Neural crest cell (in vitro differentiated cells): ENCODE measurements around the gene PPDPF. TPM values are rescaled to one million over a fixed set of nuclear protein-coding genes. Genes with fewer than 3 reads are reported as not detected.
"Not testable (repeated sequence)": the region's sequence is repeated elsewhere in the genome, so short reads cannot be mapped to it uniquely, and the experiment has no call there.

Experiments
- DNase-seq: peaks from one replicate; pipeline ENCODE4 v3.0.0; 2021; ENCODE audit warnings: low read depth, mixed read lengths, low spot score
- H3K27ac Mint-ChIP-seq: one replicate; pipeline ENCODE4 v1.8.0; 2021; ENCODE audit warnings: mild to moderate bottlenecking, mixed read lengths; ENCODE audit not compliant: unreplicated experiment
- H3K27me3 Mint-ChIP-seq: 2 replicates; pipeline ENCODE4 v1.8.0; 2021; ENCODE audit warnings: low read depth, mild to moderate bottlenecking, mixed read lengths
- H3K36me3 Mint-ChIP-seq: 2 replicates; pipeline ENCODE4 v1.8.0; 2021; ENCODE audit warnings: low read depth, mild to moderate bottlenecking, mixed read lengths
- H3K4me1 Mint-ChIP-seq: 2 replicates; pipeline ENCODE4 v1.8.0; 2021; ENCODE audit warnings: mixed read lengths
- H3K4me3 Mint-ChIP-seq: one replicate; pipeline ENCODE4 v1.8.0; 2021; ENCODE audit warnings: mild to moderate bottlenecking, mixed read lengths
- H3K9me3 Mint-ChIP-seq: 2 replicates; pipeline ENCODE4 v1.8.0; 2021; ENCODE audit warnings: mixed read lengths
- total RNA-seq: library from RNA; stranded (reverse); gene quantifications from 2 replicates; pipeline ENCODE4 v1.2.1, GENCODE V29; 2021
- TF ChIP-seq, protein P1 (sequence below): fragments of 200-600 bp; sonication (generic); conservative IDR thresholded peaks from 2 replicates; pipeline ENCODE4 v1.5.0; 2021; ENCODE audit warnings: antibody characterized with exemption, mild to moderate bottlenecking

The PPDPF gene
- total RNA-seq, 1 donor from 2014 or later = 201 TPM

DNA sequence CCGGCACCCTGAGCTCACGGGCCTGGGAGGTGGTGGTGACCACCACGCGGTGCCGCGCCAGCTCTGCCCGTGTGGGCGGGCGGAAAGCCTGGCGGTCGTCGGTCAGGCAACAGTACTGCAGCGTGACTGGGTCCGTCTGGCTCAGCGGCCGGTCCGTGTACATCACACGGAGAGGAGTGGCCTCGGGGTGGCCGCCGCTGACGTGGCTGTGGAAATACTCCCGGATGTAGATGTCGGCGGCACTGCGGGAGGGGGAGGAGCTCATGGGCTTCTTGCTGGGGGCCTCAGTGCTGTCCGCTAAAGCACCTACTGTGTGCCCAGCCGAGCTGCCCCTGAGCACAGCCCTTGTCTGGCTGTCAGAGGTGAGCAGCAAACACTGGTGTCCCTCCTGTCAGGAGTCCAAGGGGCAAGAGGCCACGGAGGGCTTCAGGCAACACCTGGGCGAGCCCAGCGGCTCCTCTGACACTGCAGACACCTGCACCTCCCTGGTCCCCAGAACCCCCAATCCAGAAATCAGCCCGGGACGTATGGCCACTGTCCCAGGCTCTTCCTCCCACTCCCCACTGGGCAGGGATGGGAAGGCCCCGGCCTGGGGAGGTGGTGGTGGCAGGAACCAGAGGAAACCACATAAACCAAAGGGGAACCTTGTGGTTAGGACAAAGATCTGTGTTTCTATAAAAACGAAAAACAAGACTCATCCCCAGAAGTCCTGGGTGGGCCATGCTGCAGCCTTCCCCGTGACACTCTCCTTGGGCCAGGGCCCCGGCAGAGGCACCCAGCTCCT is 47.0 kb downstream of the PPDPF start:
- Mint-ChIP-seq H3K36me3 (no peaks in the 10 kb centered on the region), H3K4me3 (no peak overlapping the region), H3K27ac (no peak overlapping the region), H3K27me3 (no peaks in the 10 kb centered on the region), H3K9me3 (no peaks in the 10 kb centered on the region), H3K4me1 (no peaks in the 10 kb centered on the region)
- DNase-seq = no peak
- TF ChIP-seq, protein P1, sequence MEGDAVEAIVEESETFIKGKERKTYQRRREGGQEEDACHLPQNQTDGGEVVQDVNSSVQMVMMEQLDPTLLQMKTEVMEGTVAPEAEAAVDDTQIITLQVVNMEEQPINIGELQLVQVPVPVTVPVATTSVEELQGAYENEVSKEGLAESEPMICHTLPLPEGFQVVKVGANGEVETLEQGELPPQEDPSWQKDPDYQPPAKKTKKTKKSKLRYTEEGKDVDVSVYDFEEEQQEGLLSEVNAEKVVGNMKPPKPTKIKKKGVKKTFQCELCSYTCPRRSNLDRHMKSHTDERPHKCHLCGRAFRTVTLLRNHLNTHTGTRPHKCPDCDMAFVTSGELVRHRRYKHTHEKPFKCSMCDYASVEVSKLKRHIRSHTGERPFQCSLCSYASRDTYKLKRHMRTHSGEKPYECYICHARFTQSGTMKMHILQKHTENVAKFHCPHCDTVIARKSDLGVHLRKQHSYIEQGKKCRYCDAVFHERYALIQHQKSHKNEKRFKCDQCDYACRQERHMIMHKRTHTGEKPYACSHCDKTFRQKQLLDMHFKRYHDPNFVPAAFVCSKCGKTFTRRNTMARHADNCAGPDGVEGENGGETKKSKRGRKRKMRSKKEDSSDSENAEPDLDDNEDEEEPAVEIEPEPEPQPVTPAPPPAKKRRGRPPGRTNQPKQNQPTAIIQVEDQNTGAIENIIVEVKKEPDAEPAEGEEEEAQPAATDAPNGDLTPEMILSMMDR = no peak

DNA sequence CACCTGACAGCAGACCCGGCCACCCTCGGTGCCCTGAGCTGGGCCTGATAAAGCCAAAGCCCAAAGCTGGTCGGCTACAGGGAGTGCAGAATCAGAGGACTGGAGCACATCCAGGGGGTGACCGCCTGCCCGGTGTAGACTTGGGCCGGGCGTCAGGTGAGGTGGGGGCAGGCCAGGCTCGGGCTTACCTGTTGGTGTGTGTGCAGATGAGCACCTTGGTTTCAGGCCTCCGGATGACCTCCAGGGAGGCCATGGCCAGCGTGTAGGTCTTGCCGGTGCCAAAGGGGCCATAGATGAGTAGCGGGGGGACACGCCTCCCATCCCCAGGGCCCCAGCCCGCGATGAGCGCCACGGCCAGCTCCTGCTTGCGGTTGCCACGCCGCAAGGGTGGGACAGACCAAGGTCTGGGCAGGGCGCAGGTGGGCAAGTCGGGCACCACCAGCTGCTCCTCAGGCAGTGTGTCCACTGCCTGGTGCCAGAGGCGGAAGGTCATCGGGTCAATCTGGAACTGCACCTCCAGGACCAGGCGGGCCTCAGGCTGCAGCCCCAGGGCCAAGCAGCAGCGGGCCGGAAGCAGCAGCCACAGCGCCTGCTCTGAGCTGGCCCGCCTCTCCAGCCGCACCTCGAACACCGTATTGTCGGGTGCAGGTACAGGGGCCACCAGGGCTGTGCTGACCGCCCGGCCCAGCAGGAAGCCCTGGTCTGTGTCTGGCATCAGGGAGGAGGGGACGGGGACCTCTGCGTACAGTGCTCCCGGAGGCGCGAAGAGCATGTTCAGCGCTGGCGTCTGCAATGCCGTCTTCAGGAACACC is 47.8 kb downstream of the PPDPF start:
- Mint-ChIP-seq H3K4me1 (no peaks in the 10 kb centered on the region), H3K27ac (no peak overlapping the region), H3K27me3 (no peaks in the 10 kb centered on the region), H3K9me3 (no peaks in the 10 kb centered on the region), H3K36me3 (no peaks in the 10 kb centered on the region), H3K4me3 (no peak overlapping the region)
- no peak for DNase-seq
- TF ChIP-seq, protein P1 = no peak

DNA sequence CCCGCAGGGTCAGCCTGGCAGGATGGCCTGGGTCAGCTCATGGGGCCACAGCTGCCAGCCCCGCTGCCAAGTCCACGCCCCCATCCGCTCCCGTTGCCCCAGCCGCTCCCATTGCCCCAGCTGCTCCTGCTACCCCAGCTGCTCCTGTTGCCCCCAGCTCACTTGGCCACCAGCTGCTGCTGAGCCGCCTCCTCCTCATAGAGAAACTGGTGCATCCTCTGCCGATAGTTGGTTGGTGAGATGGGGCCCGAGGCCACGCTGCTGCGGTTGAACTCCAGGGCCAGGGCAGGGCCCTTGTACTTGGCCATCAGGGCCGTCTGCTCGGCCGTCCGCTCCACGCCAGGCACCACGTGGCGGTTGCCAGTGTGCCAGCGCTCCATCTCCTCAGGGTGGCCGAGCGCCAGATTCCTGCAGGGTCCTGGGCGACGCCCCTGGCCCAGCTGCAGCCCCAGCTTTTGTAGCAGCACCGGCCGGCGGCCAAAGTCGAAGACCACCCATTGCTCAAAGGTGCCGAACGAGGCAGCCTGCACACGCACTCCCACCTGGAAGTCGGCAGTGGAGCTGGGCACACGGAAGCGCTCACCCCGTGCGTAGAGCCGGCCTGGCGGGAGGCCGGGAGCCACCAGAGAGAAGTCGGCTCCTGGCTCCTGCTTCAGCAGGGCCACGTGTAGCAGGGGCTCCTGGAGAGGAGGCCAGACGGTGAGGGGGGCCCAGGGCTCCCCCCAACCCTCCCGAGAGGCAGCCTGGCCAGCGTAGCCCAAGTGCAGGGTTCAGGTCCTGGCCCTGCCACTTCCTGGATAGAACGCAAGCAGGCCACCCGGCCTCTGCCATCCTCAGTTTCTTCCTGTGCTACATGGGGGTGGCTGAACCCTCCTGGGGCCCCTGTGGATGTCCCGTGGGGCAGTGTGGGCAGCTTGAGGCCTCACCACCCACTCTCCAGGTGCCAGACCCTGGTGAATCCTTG is 48.7 kb downstream of the PPDPF start:
- no peaks in the 10 kb centered on the region for H3K27me3 Mint-ChIP-seq
- H3K36me3 Mint-ChIP-seq = no peaks in the 10 kb centered on the region
- TF ChIP-seq, protein P1 = no peak
- no peaks in the 10 kb centered on the region for H3K9me3 Mint-ChIP-seq
- H3K27ac Mint-ChIP-seq = no peak overlapping the region
- no peaks in the 10 kb centered on the region for H3K4me1 Mint-ChIP-seq
- DNase-seq = no peak
- H3K4me3 Mint-ChIP-seq = no peak overlapping the region

DNA sequence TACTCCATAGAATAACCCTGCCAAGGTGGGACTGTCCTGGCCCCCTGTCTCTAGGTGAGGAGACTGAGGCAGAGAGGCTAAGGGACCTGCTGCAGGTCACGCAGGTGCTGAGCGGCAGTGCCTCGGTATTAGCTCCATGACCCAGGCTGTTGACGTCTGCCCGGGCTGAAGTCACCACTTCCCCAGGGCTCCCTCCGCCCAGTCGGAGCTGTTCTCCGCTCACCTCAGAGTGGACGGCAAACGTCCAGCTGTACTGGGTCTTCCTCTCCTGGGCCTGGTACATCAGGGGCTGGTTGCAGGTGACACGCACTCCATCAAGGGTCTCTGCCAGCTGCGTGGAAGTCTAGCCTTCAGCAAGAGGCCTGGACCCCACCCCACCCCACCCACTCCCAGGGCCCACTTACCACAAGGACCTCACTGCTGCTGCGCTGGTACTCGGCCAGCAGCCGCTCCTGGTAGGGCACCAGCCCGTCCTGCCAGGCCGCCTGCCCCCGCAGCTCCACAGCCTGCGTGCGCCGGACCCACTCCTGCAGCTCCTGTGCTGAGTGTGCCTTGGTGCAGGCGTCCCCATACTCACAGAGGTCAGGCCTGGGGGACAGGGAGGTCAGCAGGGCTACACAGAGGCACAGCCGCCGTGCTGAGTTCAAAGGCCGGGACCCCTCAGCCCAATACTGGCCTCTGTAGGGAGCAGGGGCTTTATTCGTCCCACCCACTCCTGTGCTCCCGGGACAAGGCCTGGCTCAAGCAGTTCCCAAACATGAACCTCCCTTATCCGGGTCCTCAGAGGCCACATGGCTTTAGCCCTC is 49.9 kb downstream of the PPDPF start:
- DNase-seq = no peak
- H3K4me3 Mint-ChIP-seq = no peak overlapping the region
- TF ChIP-seq, protein P1 = no peak

DNA sequence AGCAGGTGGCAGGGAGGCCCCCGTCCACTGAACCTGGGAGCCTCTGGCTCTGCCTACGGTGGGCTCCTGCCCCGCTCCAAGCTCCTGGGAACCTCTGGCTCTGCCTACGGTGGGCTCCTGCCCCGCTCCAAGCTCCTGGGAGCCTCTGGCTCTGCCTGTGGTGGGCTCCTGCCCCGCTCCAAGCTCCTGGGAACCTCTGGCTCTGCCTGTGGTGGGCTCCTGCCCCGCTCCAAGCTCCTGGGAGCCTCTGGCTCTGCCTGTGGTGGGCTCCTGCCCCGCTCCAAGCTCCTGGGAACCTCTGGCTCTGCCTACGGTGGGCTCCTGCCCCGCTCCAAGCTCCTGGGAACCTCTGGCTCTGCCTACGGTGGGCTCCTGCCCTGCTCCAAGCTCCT is 50.5 kb downstream of the PPDPF start:
- H3K4me3 Mint-ChIP-seq, H3K4me1 Mint-ChIP-seq, H3K27ac Mint-ChIP-seq, H3K27me3 Mint-ChIP-seq, H3K36me3 Mint-ChIP-seq, DNase-seq, H3K9me3 Mint-ChIP-seq: not testable (repeated sequence)

More for the DNA sequence above, 49.9 kb downstream of the PPDPF start:
- Mint-ChIP-seq H3K4me1 (peaks cover 3% of the 10 kb centered on the region), H3K9me3 (no peaks in the 10 kb centered on the region), H3K27ac (no peak overlapping the region), H3K36me3 (no peaks in the 10 kb centered on the region), H3K27me3 (no peaks in the 10 kb centered on the region)

Other genes starting within 250 kb of the PPDPF start
- gene ARFGAP1, start 248.0 kb upstream of the PPDPF start, total RNA-seq = 128 and 132 TPM in 2 replicates
- 8.9 and 10.2 TPM in 2 replicates for gene COL20A1, start 227.6 kb upstream of the PPDPF start, total RNA-seq
- 5.4 and 6.3 TPM in 2 replicates for gene CHRNA4, start 159.4 kb upstream of the PPDPF start, total RNA-seq
- gene KCNQ2, start 48.1 kb upstream of the PPDPF start, total RNA-seq = 143 and 157 TPM in 2 replicates
- gene EEF1A2, start 21.7 kb upstream of the PPDPF start, total RNA-seq = 4.5 and 4.6 TPM in 2 replicates
- gene PTK6, start 16.6 kb downstream of the PPDPF start, total RNA-seq = not detected in 2 replicates
- not detected in 2 replicates for gene SRMS, start 27.0 kb downstream of the PPDPF start, total RNA-seq
- gene FNDC11, start 33.4 kb downstream of the PPDPF start, total RNA-seq = 1.5 and 1.9 TPM in 2 replicates
- 22.3 and 26.5 TPM in 2 replicates for gene HELZ2, start 53.5 kb downstream of the PPDPF start, total RNA-seq
- 14.6 and 15.2 TPM in 2 replicates for gene GMEB2, start 106.3 kb downstream of the PPDPF start, total RNA-seq
- 96.4 and 101 TPM in 2 replicates for gene STMN3, start 132.7 kb downstream of the PPDPF start, total RNA-seq
- gene RTEL1, start 137.5 kb downstream of the PPDPF start, total RNA-seq = 46.7 and 48.4 TPM in 2 replicates
- gene TNFRSF6B, start 175.9 kb downstream of the PPDPF start, total RNA-seq = not detected in 2 replicates
- gene ARFRP1, start 187.2 kb downstream of the PPDPF start, total RNA-seq = 41.0 and 42.1 TPM in 2 replicates
- 31.3 and 32.1 TPM in 2 replicates for gene ZGPAT, start 187.3 kb downstream of the PPDPF start, total RNA-seq
- gene LIME1, start 215.9 kb downstream of the PPDPF start, total RNA-seq = 16.5 and 17.6 TPM in 2 replicates
- 73.3 and 79.1 TPM in 2 replicates for gene SLC2A4RG, start 219.0 kb downstream of the PPDPF start, total RNA-seq